GM12878 (cell line): ENCODE results near the gene SELP. TPM values are rescaled to one million over a fixed set of nuclear protein-coding genes. Genes with fewer than 3 reads are reported as not detected.

ENCODE experiments used
- ATAC-seq: fragments of 200-7000 bp; cut with Tn5 transposase; 3 replicates; pipeline ENCODE4 v1.9.1; 2020; ENCODE audit warnings: mild to moderate bottlenecking, moderate library complexity
- BruUV-seq: library from RNA; stranded (reverse); fragments of 400-500 nt; replicated peaks from 2 replicates; lab custom pipeline; 2021; lab: Mats Ljungman, UMichigan
- CTCF ChIA-PET: fragments of 300-600 bp; sonication (Branson Sonifier 250); formaldehyde crosslinking; extraction: SDS; loops from one replicate; lab custom pipeline; 2021; ENCODE audit warnings: inconsistent platforms; lab: Yijun Ruan, JAX
- POLR2A ChIA-PET: fragments of 350-600 bp; formaldehyde crosslinking; extraction: SDS; loops from one replicate; lab custom pipeline; 2021; ENCODE audit warnings: inconsistent platforms; lab: Charles Lee
- RAD21 ChIA-PET: fragments of 300-600 bp; sonication (Branson Sonifier 250); formaldehyde crosslinking; loops from one replicate; lab custom pipeline; 2023; ENCODE audit warnings: antibody characterized with exemption; ENCODE audit not compliant: unreplicated experiment; lab: Charles Lee
- SMC1A ChIA-PET: fragments of 300-600 bp; sonication (Branson Sonifier 250); formaldehyde crosslinking; loops from one replicate; lab custom pipeline; 2023; ENCODE audit not compliant: unreplicated experiment, uncharacterized antibody; lab: Charles Lee
- DNase-seq: peaks from one replicate; pipeline ENCODE4 v3.0.0-alpha.2; 2011; ENCODE audit warnings: low read depth, low spot score
- FAIRE-seq: peaks from 3 replicates; lab custom pipeline; 2011; peaks lifted over from hg19 to GRCh38; lab: Jason Lieb, UNC
- H2AFZ ChIP-seq: 2 replicates; pipeline ENCODE4 v1.6.0; 2011; ENCODE audit warnings: low read depth, low read length, control low read depth; ENCODE audit not compliant: control insufficient read depth
- H3K27ac ChIP-seq: 2 replicates; pipeline ENCODE4 v1.5.1; 2011; ENCODE audit warnings: control low read depth; ENCODE audit not compliant: control insufficient read depth, insufficient read depth
- H3K27me3 ChIP-seq, 2 experiments: replicated peaks in 1 of 2; 2 replicates each; pipeline versions ENCODE4 v1.6.0 to v1.6.1; 2011; ENCODE audit warnings: low read length in 1 of 2; ENCODE audit not compliant: control insufficient read depth in 2 of 2, insufficient read depth in 2 of 2
- H3K36me3 ChIP-seq, 2 experiments: 2 replicates each; pipeline ENCODE4 v1.5.1; 2011; ENCODE audit warnings: low read length in 1 of 2; ENCODE audit not compliant: control insufficient read depth in 2 of 2, insufficient read depth in 2 of 2
- H3K4me1 ChIP-seq: 2 replicates; pipeline ENCODE4 v1.6.1; 2011; ENCODE audit warnings: mild to moderate bottlenecking, low read length, moderate library complexity, mixed read lengths; ENCODE audit not compliant: control insufficient read depth, insufficient read depth
- H3K4me2 ChIP-seq: 2 replicates; pipeline ENCODE4 v1.6.0; 2011; ENCODE audit warnings: control low read depth; ENCODE audit not compliant: control insufficient read depth, insufficient read depth
- H3K4me3 ChIP-seq: fragments of 200-600 bp; sonication (generic); 2 replicates; pipeline ENCODE4 v1.5.1; 2016
- H3K79me2 ChIP-seq: 2 replicates; pipeline ENCODE4 v1.6.0; 2011; ENCODE audit warnings: low read length; ENCODE audit not compliant: control insufficient read depth, insufficient read depth
- H3K9ac ChIP-seq: 2 replicates; pipeline ENCODE4 v1.8.0; 2011; ENCODE audit warnings: low read length, control low read depth, mixed read lengths; ENCODE audit not compliant: control insufficient read depth, insufficient read depth
- H3K9me3 ChIP-seq: replicated peaks from 3 replicates; pipeline ENCODE4 v1.5.1; 2011; ENCODE audit warnings: mild to moderate bottlenecking, low read length; ENCODE audit not compliant: control insufficient read depth, insufficient read depth
- H4K20me1 ChIP-seq: 2 replicates; pipeline ENCODE4 v1.6.0; 2011; ENCODE audit not compliant: control insufficient read depth, insufficient read depth
- ASH2L ChIP-seq: fragments of 300-600, 200-600 bp; sonication (generic); IDR thresholded peaks from 2 replicates; pipeline ENCODE4 v1.6.1; 2017; ENCODE audit warnings: low read depth, mild to moderate bottlenecking, borderline replicate concordance
- HDAC6 ChIP-seq: fragments of 200-600 bp; sonication (generic); IDR thresholded peaks from one replicate; pipeline ENCODE4 v1.8.0; 2017; ENCODE audit warnings: antibody characterized with exemption; ENCODE audit not compliant: unreplicated experiment
- JUND ChIP-seq: IDR thresholded peaks from 2 replicates; pipeline ENCODE4 v1.6.1; 2012; ENCODE audit warnings: low read depth, mild to moderate bottlenecking, low read length, improper control_type of control experiment, moderate library complexity
- MYC ChIP-seq: IDR thresholded peaks from 2 replicates; pipeline ENCODE4 v1.6.1; 2011; ENCODE audit warnings: mild to moderate bottlenecking, low read length, moderate library complexity, inconsistent platforms; ENCODE audit not compliant: insufficient read depth, insufficient replicate concordance, insufficient read length, severe bottlenecking
- NKRF ChIP-seq: fragments of 450-650 bp; conservative IDR thresholded peaks from 2 replicates; pipeline ENCODE4 v1.6.1; 2017; ENCODE audit warnings: mild to moderate bottlenecking, moderate library complexity
- NR2C1 ChIP-seq: fragments of 450-650 bp; IDR thresholded peaks from 2 replicates; pipeline ENCODE4 v1.6.1; 2017; ENCODE audit warnings: antibody characterized with exemption, mild to moderate bottlenecking, moderate library complexity
- TCF7 ChIP-seq: IDR thresholded peaks from 2 replicates; pipeline ENCODE4 v1.6.1; 2014; ENCODE audit warnings: antibody characterized with exemption, borderline replicate concordance
- in situ Hi-C: fragments of 300-500 bp; cut with MboI; formaldehyde crosslinking; loops from 9 replicates; pipeline ENCODE4 v1.14.3; 2018; ENCODE audit warnings: mixed read lengths
- intact Hi-C: fragments of 100-400 bp; cut with micrococcal nuclease; formaldehyde crosslinking; loops from one replicate; pipeline ENCODE4 v1.14.2; 2022; ENCODE audit not compliant: unreplicated experiment
- polyA plus RNA-seq, 11 experiments: library from polyadenylated mRNA; depleted of rRNA in 4 of 11; unstranded in 6 of 11; stranded (reverse) in 5 of 11; fragments of >200 nt; fragmentation: Nextera tagmentation in 4 of 11; fragmentation: Illumina TruSeq in 1 of 11; extraction: Ambion mirVana in 4 of 11; extraction: Trizol in 1 of 11; gene quantifications; 1 replicate in 1 of 11; 2 replicates in 10 of 11; pipeline versions ENCODE4 v1.2.1 to v1.2.3, GENCODE V29; 2011 to 2016; ENCODE audit warnings: inconsistent platforms in 2 of 11, missing spikeins in 2 of 11, low read depth in 1 of 11
- total RNA-seq, 4 experiments: library from RNA; depleted of rRNA in 3 of 4; stranded (reverse); fragments of >200 nt in 3 of 4; fragmentation: Illumina TruSeq in 1 of 4; extraction: Trizol in 1 of 4; gene quantifications; 2 replicates each; pipeline versions ENCODE4 v1.2.1 to v1.2.3, GENCODE V29; 2013 to 2021
- TF ChIP-seq, protein P1 (sequence below): fragments of 450-650 bp; IDR thresholded peaks from 2 replicates; pipeline ENCODE4 v1.6.1; 2018; ENCODE audit warnings: mild to moderate bottlenecking, low read depth, moderate library complexity; ENCODE audit not compliant: partially characterized antibody
- TF ChIP-seq, protein P2 (sequence below): IDR thresholded peaks from 2 replicates; pipeline ENCODE4 v1.6.1; 2012; ENCODE audit warnings: low read length, inconsistent platforms

The SELP gene
- total and polyA plus RNA-seq, 10 of the 15 experiments (the other 5 are each of a cell fraction or from before 2014, with no cell fraction given): 0.04 to 0.23 (median 0.06) TPM; not detected in 7

- CTCF ChIA-PET: no interaction called here
These were observed 5.8 kb downstream of the SELP start for GRCh38 chr1:169624122-169624521.

More at GRCh38 chr1:169624122-169624521, 5.8 kb downstream of the SELP start:
- H4K20me1 ChIP-seq: no peaks in the 10 kb centered on the region
- H3K4me2 ChIP-seq: no peak overlapping the region
- no peaks in the 10 kb centered on the region for H3K36me3 ChIP-seq
- intact Hi-C loops: no loop called here
- TF ChIP-seq JUND (no peak), NR2C1 (no peak), MYC (no peak), NKRF (no peak), TCF7 (no peak), HDAC6 (no peak), ASH2L (no peak)
- TF ChIP-seq, protein P1, sequence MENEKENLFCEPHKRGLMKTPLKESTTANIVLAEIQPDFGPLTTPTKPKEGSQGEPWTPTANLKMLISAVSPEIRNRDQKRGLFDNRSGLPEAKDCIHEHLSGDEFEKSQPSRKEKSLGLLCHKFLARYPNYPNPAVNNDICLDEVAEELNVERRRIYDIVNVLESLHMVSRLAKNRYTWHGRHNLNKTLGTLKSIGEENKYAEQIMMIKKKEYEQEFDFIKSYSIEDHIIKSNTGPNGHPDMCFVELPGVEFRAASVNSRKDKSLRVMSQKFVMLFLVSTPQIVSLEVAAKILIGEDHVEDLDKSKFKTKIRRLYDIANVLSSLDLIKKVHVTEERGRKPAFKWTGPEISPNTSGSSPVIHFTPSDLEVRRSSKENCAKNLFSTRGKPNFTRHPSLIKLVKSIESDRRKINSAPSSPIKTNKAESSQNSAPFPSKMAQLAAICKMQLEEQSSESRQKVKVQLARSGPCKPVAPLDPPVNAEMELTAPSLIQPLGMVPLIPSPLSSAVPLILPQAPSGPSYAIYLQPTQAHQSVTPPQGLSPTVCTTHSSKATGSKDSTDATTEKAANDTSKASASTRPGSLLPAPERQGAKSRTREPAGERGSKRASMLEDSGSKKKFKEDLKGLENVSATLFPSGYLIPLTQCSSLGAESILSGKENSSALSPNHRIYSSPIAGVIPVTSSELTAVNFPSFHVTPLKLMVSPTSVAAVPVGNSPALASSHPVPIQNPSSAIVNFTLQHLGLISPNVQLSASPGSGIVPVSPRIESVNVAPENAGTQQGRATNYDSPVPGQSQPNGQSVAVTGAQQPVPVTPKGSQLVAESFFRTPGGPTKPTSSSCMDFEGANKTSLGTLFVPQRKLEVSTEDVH: no peak
- TF ChIP-seq, protein P2, sequence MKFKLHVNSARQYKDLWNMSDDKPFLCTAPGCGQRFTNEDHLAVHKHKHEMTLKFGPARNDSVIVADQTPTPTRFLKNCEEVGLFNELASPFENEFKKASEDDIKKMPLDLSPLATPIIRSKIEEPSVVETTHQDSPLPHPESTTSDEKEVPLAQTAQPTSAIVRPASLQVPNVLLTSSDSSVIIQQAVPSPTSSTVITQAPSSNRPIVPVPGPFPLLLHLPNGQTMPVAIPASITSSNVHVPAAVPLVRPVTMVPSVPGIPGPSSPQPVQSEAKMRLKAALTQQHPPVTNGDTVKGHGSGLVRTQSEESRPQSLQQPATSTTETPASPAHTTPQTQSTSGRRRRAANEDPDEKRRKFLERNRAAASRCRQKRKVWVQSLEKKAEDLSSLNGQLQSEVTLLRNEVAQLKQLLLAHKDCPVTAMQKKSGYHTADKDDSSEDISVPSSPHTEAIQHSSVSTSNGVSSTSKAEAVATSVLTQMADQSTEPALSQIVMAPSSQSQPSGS: no peak
- H3K27ac ChIP-seq: no peak overlapping the region
- H3K27me3 ChIP-seq: no peaks in the 10 kb centered on the region
- ChIA-PET SMC1A (no interaction called here), RAD21 (no interaction called here), POLR2A (no interaction called here)
- H3K4me3 ChIP-seq: no peak overlapping the region
- no TSS peak for BruUV-seq
- no peak overlapping the region for H3K9ac ChIP-seq
- H2AFZ ChIP-seq: no peak overlapping the region
- H3K9me3 ChIP-seq: no peaks in the 10 kb centered on the region; the same call in 2 of the 3 replicates
- ATAC-seq: no peak
- H3K79me2 ChIP-seq: no peaks in the 10 kb centered on the region
- no peak for FAIRE-seq
- no peak for DNase-seq
- H3K4me1 ChIP-seq: no peaks in the 10 kb centered on the region
- in situ Hi-C loops: no loop called here
